PC-3 (cell line): ENCODE measurements around the gene CTNNA2.

Source experiments
- EZH2 ChIP-seq: fragments of 300-600 bp; sonication (generic); IDR thresholded peaks from one replicate; pipeline ENCODE4 v1.6.1; 2017; ENCODE audit warnings: antibody characterized with exemption, mild to moderate bottlenecking, low read length; ENCODE audit not compliant: unreplicated experiment
- TF ChIP-seq, protein P1 (sequence below): fragments of 300-600 bp; sonication (generic); conservative IDR thresholded peaks from 2 replicates; pipeline ENCODE4 v1.5.1; 2017; ENCODE audit warnings: antibody characterized with exemption, low read depth, mild to moderate bottlenecking, low read length

DNA sequence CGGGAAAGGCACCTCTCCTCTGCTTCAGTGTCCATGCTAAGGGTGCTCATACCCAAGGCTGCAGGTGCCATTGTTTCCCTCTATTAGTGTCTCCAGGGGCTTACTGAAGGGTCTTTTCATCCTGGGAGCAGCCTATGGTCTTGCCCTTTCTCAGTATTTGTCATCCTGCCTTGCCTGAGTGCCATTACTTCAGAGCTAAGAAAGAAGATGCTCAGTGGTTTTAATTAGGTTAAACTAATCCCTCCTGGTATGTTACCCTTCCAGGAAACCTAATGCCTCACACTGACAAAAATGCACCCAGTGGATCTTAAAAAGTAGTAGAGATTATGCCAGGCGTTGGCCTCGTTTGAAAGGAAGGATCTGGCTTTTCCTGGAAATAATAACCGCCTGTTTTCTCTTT, 640.3 kb downstream of the CTNNA2 start:
- TF ChIP-seq, protein P1, sequence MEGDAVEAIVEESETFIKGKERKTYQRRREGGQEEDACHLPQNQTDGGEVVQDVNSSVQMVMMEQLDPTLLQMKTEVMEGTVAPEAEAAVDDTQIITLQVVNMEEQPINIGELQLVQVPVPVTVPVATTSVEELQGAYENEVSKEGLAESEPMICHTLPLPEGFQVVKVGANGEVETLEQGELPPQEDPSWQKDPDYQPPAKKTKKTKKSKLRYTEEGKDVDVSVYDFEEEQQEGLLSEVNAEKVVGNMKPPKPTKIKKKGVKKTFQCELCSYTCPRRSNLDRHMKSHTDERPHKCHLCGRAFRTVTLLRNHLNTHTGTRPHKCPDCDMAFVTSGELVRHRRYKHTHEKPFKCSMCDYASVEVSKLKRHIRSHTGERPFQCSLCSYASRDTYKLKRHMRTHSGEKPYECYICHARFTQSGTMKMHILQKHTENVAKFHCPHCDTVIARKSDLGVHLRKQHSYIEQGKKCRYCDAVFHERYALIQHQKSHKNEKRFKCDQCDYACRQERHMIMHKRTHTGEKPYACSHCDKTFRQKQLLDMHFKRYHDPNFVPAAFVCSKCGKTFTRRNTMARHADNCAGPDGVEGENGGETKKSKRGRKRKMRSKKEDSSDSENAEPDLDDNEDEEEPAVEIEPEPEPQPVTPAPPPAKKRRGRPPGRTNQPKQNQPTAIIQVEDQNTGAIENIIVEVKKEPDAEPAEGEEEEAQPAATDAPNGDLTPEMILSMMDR = no peak
- TF ChIP-seq EZH2 = no peak
